Amniotic stem cell (primary cell): ENCODE measurements around the gene WNK3.

Source experiments
- DNase-seq: peaks from one replicate; lab custom pipeline; 2025; lab: John Stamatoyannopoulos, UW

WNK3 gene

DNA sequence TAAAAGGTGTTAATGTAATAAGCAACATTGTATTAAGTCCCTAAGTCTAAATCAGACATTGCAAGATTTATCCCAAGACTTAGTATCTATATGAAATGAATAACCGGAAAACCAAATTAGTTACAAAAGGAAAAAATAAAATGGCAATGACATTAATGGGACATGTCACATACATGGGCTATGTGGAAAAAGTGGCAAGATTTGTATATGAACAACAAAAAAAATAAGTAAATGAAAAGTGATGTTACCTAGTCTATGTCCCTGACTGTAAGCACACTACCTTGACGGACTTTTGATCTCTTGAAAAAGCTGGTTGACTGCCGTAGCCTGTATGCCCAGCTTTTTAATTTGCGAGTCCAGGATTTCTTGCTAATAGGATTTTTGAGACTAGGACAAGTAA lies 119.3 kb downstream of the WNK3 start:
- DNase-seq = no peak

- no peak for DNase-seq
These were observed 120.8 kb downstream of the WNK3 start for GRCh38 chrX:54237014-54237413.

- no peak for DNase-seq
These were observed 127.3 kb downstream of the WNK3 start for GRCh38 chrX:54230435-54231148.

DNA sequence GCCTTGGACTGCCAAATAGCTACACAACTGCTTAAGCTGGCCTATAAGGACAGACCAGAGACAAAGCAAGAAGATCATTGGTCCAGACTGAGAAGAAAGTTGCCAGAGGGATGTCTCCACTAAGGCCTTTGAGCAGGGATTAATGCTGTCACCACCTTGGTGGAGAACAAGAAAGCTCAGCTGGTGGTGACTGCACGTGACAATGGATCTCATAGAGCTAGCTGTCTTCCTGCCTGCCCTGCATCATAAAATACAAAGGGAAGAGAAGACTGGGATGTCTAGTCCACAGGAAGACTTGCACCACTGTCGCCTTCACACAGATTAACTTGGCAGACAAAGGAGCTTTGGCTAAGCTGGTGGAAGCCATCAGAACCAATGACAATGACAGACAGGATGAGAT lies 134.3 kb downstream of the WNK3 start:
- no peak for DNase-seq

DNA sequence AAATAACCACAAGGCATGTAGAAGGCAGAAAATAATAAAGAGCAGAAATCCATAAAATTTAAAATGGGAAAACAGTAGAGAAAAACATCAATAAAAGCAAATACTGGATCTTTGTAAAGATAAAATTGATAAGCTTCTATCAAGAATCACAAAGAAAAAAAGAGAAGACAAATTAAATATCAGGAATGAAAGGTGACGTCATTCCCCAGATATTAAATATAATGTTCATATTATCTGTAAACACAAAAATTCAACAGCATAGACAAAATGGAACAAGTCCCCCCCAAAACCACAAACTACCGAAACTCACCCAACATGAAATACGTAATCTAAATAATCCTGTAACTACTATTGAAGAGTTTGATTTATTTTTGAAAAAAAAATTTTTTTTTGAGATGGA lies 144.2 kb downstream of the WNK3 start:
- DNase-seq = no peak

DNA sequence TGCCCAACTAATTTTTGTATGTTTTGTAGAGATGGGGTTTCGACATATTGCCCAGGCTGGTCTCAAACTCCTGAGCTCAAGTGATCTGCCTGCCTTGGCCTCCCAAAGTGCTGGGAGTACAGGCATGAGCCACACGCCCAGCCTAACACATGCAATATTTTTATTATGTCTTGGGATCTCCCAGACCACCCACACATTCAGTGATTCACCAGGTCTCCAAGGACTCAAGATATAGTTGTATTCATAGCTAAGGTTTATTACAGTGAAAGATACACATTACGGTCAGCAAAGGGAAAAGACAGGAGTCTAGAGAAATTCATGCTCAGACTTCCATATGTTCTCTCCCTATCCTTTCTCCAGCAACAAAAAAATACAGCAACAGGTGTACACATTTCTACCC lies 149.3 kb downstream of the WNK3 start:
- no peak for DNase-seq

DNA sequence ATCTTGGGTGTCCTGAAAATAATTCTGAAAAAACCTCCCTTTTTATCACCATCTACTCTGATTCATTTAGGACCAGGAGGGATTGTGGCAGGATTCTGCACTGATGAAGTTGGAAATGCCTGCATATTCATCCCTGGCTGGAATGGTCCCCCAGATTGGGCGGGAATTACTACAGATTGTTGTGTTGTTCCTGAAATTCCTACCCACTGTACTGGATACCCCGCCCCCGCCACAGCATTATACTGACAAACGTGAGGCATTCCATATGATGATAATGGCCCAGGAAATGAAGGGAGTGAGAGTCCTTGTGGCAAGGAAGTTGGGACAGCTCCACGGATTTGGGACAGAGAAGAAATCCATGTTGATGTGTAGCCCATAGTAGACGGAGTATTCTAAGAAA lies 159.6 kb downstream of the WNK3 start:
- DNase-seq = no peak

- no peak for DNase-seq
These were observed 162.8 kb downstream of the WNK3 start for GRCh38 chrX:54194982-54195588.

DNA sequence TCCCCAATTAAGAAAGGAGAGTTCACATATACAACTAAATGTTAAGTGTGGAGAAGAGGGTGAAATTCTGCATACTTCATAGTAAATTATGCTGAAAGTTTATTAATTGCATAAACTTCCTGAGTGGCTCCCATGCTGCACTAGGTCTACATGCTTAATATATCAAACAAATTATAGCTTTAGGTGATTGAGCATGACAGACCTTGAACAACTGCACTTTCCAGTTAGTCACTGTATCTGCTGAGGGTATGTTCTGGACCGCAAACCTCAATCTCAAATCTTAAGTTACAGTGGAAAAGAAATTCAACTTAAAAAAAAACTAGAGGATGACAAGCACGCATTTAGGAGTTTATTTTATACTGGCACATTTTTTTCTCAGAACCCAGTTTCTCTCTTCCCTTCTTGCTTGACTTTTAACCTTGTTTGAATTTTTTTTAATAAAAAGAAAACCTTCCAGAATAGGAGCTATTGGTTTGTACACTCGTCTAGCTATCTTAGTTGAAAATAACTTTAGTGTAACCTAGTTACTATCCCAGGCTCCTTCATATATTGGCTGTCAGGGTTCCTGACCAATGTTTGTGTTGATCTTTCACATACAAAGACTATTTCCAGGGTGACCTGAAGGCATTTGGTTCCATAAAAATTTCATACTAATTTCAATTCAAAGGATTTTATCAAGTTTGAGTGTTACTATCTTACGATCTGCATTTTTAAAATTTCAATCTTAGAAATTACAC lies 164.6 kb downstream of the WNK3 start:
- DNase-seq = no peak

GRCh38 chrX:54184474-54184873 lies 173.4 kb downstream of the WNK3 start:
- DNase-seq = no peak

DNA sequence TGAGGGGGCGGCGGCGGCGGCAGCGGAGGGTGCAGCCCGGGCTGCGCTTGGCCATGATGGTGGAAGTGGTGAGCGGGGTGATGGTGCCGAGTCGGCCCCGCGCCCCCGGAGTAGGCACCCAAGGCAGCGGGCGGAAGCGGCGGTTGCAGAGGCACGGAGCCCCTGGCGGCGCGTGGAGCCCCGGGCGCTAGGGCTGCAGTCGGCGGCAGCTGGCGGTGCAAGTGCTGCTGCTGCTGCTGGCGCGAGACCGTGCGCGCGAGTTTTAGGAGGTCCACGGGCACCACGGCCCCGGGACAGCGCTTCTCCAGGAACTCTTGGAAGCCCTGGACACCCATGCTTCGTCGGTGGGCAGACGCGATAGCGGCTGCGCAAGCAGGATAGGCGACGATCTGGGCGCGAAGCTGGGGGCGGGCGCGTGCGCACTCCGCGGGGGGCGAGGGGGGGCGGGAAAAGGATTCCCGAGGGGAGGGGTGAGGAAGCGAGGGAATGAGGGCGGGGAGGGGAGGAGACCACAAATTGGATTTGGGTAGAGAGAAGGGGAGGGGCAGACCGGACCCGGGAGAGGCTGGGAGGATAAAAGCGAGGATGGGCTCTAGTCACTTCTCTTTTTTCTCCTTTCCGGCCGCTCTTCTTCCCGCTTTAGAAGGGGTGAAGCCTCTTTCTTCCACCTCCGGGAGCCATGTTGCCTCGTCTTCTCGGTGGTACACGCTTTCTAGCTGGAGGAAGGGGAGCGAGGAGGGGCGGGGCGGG lies 174.8 kb downstream of the WNK3 start, which contains the start of gene FAM120C:
Gene FAM120C, minus strand, starts transcription at position 391 of the 750 bp plus-strand sequence. Its CDS starts 56 bp downstream, at position 335.
- peak; percentile 13 for DNase-seq

- DNase-seq = no peak
These were observed 175.5 kb downstream of the WNK3 start for GRCh38 chrX:54182194-54182863.

GRCh38 chrX:54181202-54181953 lies 176.5 kb downstream of the WNK3 start:
- DNase-seq = no peak

GRCh38 chrX:54180403-54180802 lies 177.4 kb downstream of the WNK3 start:
- DNase-seq = no peak

- peak; percentile 2 for DNase-seq
These were observed 179.5 kb downstream of the WNK3 start for GRCh38 chrX:54178100-54178940.

DNA sequence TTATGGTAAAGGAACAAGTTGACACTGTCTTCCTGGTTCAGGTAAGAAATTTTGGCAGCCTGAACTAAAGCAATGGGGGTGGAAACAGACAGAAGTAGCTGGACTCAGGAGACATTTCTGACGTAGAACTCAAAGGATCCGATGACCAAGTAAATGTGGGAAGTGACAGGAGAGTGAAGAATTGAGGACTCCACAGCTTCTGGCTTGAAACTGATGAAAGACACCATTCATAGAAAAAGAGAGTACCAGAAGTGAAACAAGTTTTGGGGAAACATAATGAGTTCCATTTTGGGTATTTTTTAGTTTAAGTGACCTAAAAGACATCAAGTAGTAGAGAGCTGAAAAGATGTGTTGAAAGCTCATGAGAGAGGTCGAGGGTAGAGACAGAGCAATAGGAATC lies 180.5 kb downstream of the WNK3 start:
- DNase-seq = no peak

DNA sequence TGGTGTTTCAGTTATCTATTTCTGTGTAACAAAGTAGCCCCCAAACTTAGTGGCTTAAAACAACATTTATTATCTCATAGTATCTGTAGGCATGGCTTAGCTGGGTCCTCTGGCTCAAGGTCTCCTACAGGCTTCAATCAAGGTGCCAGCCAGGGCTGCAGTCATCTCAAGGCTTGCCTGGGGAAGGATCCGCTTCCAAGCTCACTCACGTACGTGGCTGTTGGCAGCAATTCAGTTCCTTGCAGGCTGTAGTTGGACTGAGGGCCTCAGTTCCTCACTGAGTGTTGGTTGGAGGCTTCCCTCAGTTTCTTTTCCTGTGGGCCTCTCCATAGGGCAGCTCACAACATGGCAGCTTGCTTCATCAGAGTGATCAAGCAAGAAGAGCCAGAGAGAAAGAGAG lies 184.1 kb downstream of the WNK3 start:
- no peak for DNase-seq

GRCh38 chrX:54172455-54172854 lies 185.4 kb downstream of the WNK3 start:
- no peak for DNase-seq

GRCh38 chrX:54171527-54172250 lies 186.2 kb downstream of the WNK3 start:
- DNase-seq = no peak
